Sigmoid colon (tissue), 4 donors: ENCODE data around the gene DGKQ.

ENCODE experiments used
- CTCF ChIP-seq, 4 experiments: fragments of 450-650 bp in 3 of 4; fragments of 200-600 bp in 1 of 4; IDR thresholded peaks; one replicate each; pipeline ENCODE4 v1.5.1; 2016 to 2019; ENCODE audit warnings: antibody characterized with exemption in 4 of 4, mild to moderate bottlenecking in 3 of 4, moderate library complexity in 2 of 4
- EP300 ChIP-seq, 4 donors: sonication (generic); formaldehyde crosslinking; IDR thresholded peaks; one replicate each; pipeline ENCODE4 v1.6.1; 2017; ENCODE audit warnings: antibody characterized with exemption in 4 of 4

- TF ChIP-seq CTCF (IDR thresholded peaks at IDR 0.05) (no peak), EP300 (IDR thresholded peaks at IDR 0.05) (no peak)
These were observed 29.4 kb upstream of the DGKQ start for GRCh38 chr4:1002631-1003251.
